Testis (tissue), 2 donors: ENCODE measurements around the gene GRIK2.

ENCODE experiments used
- POLR2A ChIP-seq: fragments of 450-650 bp; IDR thresholded peaks from one replicate; pipeline ENCODE4 v1.6.1; 2017; ENCODE audit warnings: antibody characterized with exemption, mild to moderate bottlenecking, moderate library complexity
- TF ChIP-seq, protein P1 (sequence below), 3 experiments: fragments of 450-650 bp in 2 of 3; fragments of 200-600 bp in 1 of 3; sonication (generic) in 1 of 3; IDR thresholded peaks; one replicate each; pipeline ENCODE4 v1.5.1; 2016 to 2019; ENCODE audit warnings: antibody characterized with exemption in 3 of 3, mild to moderate bottlenecking in 2 of 3, moderate library complexity in 1 of 3

DNA sequence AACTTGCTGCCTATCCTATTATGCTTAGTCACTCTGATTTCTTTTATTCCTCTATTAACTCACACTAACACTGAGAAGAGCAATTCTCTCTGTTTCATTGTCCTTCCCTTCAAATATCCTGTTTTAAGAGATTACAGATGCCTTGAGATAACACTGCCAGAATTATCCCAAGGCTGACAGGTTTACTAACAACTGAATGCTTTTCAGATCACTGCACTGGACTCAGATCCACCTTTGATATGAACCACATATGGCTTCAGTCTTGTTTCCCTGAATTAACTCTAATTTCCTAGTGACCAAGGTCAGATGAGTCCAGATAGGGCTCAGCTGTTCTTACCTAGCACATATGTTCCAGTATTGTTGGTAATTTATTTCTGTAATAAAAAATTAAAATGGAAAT lies 633.1 kb downstream of the GRIK2 start:
- TF ChIP-seq, protein P1, sequence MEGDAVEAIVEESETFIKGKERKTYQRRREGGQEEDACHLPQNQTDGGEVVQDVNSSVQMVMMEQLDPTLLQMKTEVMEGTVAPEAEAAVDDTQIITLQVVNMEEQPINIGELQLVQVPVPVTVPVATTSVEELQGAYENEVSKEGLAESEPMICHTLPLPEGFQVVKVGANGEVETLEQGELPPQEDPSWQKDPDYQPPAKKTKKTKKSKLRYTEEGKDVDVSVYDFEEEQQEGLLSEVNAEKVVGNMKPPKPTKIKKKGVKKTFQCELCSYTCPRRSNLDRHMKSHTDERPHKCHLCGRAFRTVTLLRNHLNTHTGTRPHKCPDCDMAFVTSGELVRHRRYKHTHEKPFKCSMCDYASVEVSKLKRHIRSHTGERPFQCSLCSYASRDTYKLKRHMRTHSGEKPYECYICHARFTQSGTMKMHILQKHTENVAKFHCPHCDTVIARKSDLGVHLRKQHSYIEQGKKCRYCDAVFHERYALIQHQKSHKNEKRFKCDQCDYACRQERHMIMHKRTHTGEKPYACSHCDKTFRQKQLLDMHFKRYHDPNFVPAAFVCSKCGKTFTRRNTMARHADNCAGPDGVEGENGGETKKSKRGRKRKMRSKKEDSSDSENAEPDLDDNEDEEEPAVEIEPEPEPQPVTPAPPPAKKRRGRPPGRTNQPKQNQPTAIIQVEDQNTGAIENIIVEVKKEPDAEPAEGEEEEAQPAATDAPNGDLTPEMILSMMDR (IDR thresholded peaks at IDR 0.05): no peak
- no peak for TF ChIP-seq POLR2A
